ENCODE measurements around the gene BMPR1B.

The BMPR1B gene

GRCh38 chr4:95087657-95088455 lies 330.1 kb downstream of the BMPR1B start:
- Histone ChIP-seq H3K9me3 (ENCODE audit: low read length) (no peaks in the 10 kb centered on the region), H3K36me3 (ENCODE audit: insufficient read depth, low read length) (peaks cover 2% of the 10 kb centered on the region), H2AFZ (ENCODE audit: low read depth, low read length) (no peak overlapping the region), H3K4me3 (ENCODE audit: low read length) (no peak overlapping the region), H3K4me1 (ENCODE audit: insufficient read depth, low read length) (peaks cover 28% of the 10 kb centered on the region), H3K27me3 (ENCODE audit: insufficient read depth, low read length) (no peaks in the 10 kb centered on the region)

- Histone ChIP-seq H3K9me3 (ENCODE audit: low read length) (no peaks in the 10 kb centered on the region), H3K4me3 (ENCODE audit: low read length) (no peak overlapping the region), H2AFZ (ENCODE audit: low read depth, low read length) (no peak overlapping the region), H3K27me3 (ENCODE audit: insufficient read depth, low read length) (no peaks in the 10 kb centered on the region), H3K36me3 (ENCODE audit: insufficient read depth, low read length) (no peaks in the 10 kb centered on the region), H3K4me1 (ENCODE audit: insufficient read depth, low read length) (peaks cover 45% of the 10 kb centered on the region)
These were observed 333.5 kb downstream of the BMPR1B start for GRCh38 chr4:95091272-95091671.

GRCh38 chr4:95092766-95093165 lies 335.0 kb downstream of the BMPR1B start:
- H3K27me3 ChIP-seq (ENCODE audit: insufficient read depth, low read length) = no peaks in the 10 kb centered on the region
- H2AFZ ChIP-seq (ENCODE audit: low read depth, low read length) = no peak overlapping the region
- peak overlapping the region; percentile 21 for H3K4me3 ChIP-seq (ENCODE audit: low read length)
- peaks cover 45% of the 10 kb centered on the region for H3K4me1 ChIP-seq (ENCODE audit: insufficient read depth, low read length)
- H3K9me3 ChIP-seq (ENCODE audit: low read length) = no peaks in the 10 kb centered on the region
- no peaks in the 10 kb centered on the region for H3K36me3 ChIP-seq (ENCODE audit: insufficient read depth, low read length)

DNA sequence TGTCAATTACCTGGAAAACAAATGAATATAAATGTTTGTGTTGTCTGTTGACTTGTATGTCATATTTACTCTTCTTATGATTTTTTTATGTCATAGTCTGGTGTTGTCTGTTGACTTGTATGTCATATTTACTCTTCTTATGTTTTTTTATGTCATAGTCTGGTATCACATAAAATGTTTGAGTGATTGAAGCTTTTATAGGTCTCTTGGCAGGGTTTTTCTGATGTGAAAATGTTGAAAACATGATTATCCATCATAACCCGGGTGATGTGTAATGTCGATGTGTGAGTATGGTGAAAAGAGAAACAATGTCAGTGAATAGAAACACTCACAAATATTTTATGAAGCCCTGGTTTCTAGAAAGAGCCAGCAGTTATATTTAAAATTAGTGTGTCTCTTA lies 335.7 kb downstream of the BMPR1B start:
- no peaks in the 10 kb centered on the region for H3K36me3 ChIP-seq (ENCODE audit: insufficient read depth, low read length)
- H3K4me3 ChIP-seq (ENCODE audit: low read length) = no peak overlapping the region
- H3K27me3 ChIP-seq (ENCODE audit: insufficient read depth, low read length) = no peaks in the 10 kb centered on the region
- no peak overlapping the region for H2AFZ ChIP-seq (ENCODE audit: low read depth, low read length)
- H3K4me1 ChIP-seq (ENCODE audit: insufficient read depth, low read length) = peaks cover 45% of the 10 kb centered on the region
- H3K9me3 ChIP-seq (ENCODE audit: low read length) = no peaks in the 10 kb centered on the region

DNA sequence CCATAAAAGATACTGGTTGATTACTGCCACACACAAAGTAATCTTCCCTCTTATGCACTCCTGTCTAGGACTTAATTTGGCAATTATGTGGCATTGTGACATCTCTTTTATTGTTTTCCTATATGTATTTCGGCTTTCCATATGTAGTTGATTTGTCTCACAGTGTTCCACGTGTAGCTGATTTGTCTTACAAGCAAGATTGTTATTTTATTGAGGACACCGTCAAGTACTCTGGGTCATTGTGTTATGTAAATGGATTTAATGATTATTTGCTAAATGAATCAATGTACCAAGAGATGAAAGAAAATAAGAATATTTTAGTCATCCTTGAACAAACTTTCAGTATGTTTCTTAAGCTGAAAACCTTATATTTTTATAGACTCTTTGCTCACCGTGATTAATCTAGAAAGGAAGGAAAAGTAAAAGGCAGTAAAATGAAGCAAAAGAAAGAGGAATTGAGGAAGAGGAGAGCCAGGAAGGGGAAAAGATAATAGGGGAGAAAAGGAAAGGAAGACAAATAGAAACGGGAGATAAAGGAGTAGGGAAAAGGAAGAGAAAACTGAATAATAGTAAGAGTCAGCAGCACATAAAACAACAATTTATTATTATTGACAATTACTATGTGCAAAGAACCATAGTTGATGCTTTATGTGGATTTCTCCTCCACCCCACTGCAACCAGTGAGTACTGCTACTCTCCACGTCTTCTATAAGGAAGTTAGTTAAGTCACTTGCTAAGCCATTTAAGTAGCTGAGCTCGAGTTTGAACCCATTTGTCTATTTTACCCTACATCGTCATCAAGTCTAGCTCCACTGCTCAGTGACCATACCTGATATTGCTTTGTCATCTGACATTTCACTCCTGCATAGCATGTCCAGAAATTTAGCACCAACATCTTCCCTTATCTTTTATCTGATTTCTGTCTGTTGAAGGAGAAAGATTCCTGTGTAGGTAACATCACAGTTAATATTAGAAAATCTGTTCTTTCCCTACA lies 336.5 kb downstream of the BMPR1B start:
- H2AFZ ChIP-seq (ENCODE audit: low read depth, low read length) = no peak overlapping the region
- H3K36me3 ChIP-seq (ENCODE audit: insufficient read depth, low read length) = peaks cover under 1% of the 10 kb centered on the region
- no peaks in the 10 kb centered on the region for H3K9me3 ChIP-seq (ENCODE audit: low read length)
- H3K27me3 ChIP-seq (ENCODE audit: insufficient read depth, low read length) = no peaks in the 10 kb centered on the region
- H3K4me3 ChIP-seq (ENCODE audit: low read length) = no peak overlapping the region
- H3K4me1 ChIP-seq (ENCODE audit: insufficient read depth, low read length) = peaks cover 43% of the 10 kb centered on the region

GRCh38 chr4:95095348-95095974 lies 337.7 kb downstream of the BMPR1B start:
- H3K4me1 ChIP-seq (ENCODE audit: insufficient read depth, low read length) = peaks cover 42% of the 10 kb centered on the region
- no peaks in the 10 kb centered on the region for H3K27me3 ChIP-seq (ENCODE audit: insufficient read depth, low read length)
- H2AFZ ChIP-seq (ENCODE audit: low read depth, low read length) = no peak overlapping the region
- peaks cover 7% of the 10 kb centered on the region for H3K36me3 ChIP-seq (ENCODE audit: insufficient read depth, low read length)
- H3K9me3 ChIP-seq (ENCODE audit: low read length) = no peaks in the 10 kb centered on the region
- no peak overlapping the region for H3K4me3 ChIP-seq (ENCODE audit: low read length)

GRCh38 chr4:95102162-95102790 lies 344.5 kb downstream of the BMPR1B start:
- Histone ChIP-seq H3K9me3 (ENCODE audit: low read length) (no peaks in the 10 kb centered on the region), H3K4me1 (ENCODE audit: insufficient read depth, low read length) (no peaks in the 10 kb centered on the region), H2AFZ (ENCODE audit: low read depth, low read length) (no peak overlapping the region), H3K27me3 (ENCODE audit: insufficient read depth, low read length) (no peaks in the 10 kb centered on the region), H3K4me3 (ENCODE audit: low read length) (no peak overlapping the region), H3K36me3 (ENCODE audit: insufficient read depth, low read length) (peaks cover 35% of the 10 kb centered on the region)

DNA sequence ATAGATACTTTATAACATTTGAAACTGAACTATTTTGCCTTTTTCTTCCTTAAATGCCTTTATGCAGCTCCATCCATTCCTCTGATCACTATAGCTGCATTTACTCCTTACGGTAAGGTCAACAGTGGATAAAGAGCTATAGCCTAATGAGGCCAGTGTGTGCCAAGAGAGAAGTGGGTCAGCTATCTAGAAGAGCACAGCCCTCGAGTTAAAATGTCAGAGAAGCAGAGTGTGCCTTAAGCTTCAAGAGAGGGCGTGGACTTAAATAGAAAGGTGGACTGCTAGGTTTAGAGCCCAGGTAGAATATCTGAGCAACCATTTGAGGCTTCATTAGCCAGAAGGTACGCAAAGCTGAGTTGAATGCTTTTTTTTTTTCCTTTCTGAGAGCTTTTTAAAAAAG lies 347.4 kb downstream of the BMPR1B start:
- Histone ChIP-seq H3K27me3 (ENCODE audit: insufficient read depth, low read length) (no peaks in the 10 kb centered on the region), H3K4me1 (ENCODE audit: insufficient read depth, low read length) (no peaks in the 10 kb centered on the region), H3K9me3 (ENCODE audit: low read length) (no peaks in the 10 kb centered on the region), H2AFZ (ENCODE audit: low read depth, low read length) (no peak overlapping the region), H3K36me3 (ENCODE audit: insufficient read depth, low read length) (peaks cover 47% of the 10 kb centered on the region), H3K4me3 (ENCODE audit: low read length) (no peak overlapping the region)

GRCh38 chr4:95105983-95106382 lies 348.2 kb downstream of the BMPR1B start:
- Histone ChIP-seq H3K27me3 (ENCODE audit: insufficient read depth, low read length) (no peaks in the 10 kb centered on the region), H2AFZ (ENCODE audit: low read depth, low read length) (no peak overlapping the region), H3K4me1 (ENCODE audit: insufficient read depth, low read length) (no peaks in the 10 kb centered on the region), H3K36me3 (ENCODE audit: insufficient read depth, low read length) (peaks cover 54% of the 10 kb centered on the region), H3K4me3 (ENCODE audit: low read length) (no peak overlapping the region), H3K9me3 (ENCODE audit: low read length) (no peaks in the 10 kb centered on the region)

GRCh38 chr4:95106408-95106928 lies 348.7 kb downstream of the BMPR1B start:
- no peak overlapping the region for H3K4me3 ChIP-seq (ENCODE audit: low read length)
- H3K4me1 ChIP-seq (ENCODE audit: insufficient read depth, low read length) = no peaks in the 10 kb centered on the region
- H3K36me3 ChIP-seq (ENCODE audit: insufficient read depth, low read length) = peaks cover 56% of the 10 kb centered on the region
- no peaks in the 10 kb centered on the region for H3K9me3 ChIP-seq (ENCODE audit: low read length)
- H2AFZ ChIP-seq (ENCODE audit: low read depth, low read length) = no peak overlapping the region
- no peaks in the 10 kb centered on the region for H3K27me3 ChIP-seq (ENCODE audit: insufficient read depth, low read length)

DNA sequence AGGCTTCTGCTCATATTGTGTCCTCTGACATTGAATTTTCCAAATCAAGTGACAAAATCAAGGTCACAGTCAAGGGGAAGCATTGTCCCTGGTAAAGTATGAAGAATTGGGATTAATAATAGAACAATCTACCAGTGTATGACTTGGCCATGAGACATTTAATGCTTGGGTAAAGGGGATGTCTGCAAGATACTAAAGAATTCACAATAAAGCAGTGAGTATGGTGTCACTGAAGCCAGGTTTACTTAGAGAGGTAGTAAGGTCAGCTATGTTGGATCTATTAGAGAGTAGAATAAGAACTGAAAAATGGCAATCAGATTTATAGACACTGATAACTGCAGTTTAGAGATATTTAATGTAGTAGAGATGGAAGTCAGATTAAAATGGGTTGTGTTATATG lies 349.2 kb downstream of the BMPR1B start:
- Histone ChIP-seq H3K27me3 (ENCODE audit: insufficient read depth, low read length) (no peaks in the 10 kb centered on the region), H2AFZ (ENCODE audit: low read depth, low read length) (no peak overlapping the region), H3K36me3 (ENCODE audit: insufficient read depth, low read length) (peaks cover 61% of the 10 kb centered on the region), H3K4me3 (ENCODE audit: low read length) (no peak overlapping the region), H3K4me1 (ENCODE audit: insufficient read depth, low read length) (no peaks in the 10 kb centered on the region), H3K9me3 (ENCODE audit: low read length) (no peaks in the 10 kb centered on the region)

DNA sequence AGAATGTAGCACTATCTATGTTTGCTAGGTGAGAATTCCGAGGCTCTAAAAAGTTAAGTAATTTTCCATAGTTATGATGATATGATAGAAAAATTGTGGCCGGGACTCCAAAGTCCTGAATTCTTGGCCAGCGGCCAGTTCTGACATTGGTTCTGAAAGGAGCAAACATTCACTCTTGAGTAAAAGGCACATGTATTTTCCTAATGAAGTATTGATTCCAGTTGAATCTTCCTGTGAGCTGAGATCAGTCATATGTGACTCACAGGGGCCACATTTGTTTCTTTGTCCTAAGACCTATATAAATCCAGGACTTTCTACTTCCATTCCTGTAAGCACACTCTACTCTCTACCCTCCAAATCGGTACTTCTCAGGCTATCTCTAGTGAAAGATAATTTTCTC lies 349.9 kb downstream of the BMPR1B start:
- H3K27me3 ChIP-seq (ENCODE audit: insufficient read depth, low read length) = no peaks in the 10 kb centered on the region
- H3K36me3 ChIP-seq (ENCODE audit: insufficient read depth, low read length) = peaks cover 67% of the 10 kb centered on the region
- H3K4me3 ChIP-seq (ENCODE audit: low read length) = no peak overlapping the region

More for the DNA sequence above, 349.9 kb downstream of the BMPR1B start:
- no peaks in the 10 kb centered on the region for H3K4me1 ChIP-seq (ENCODE audit: insufficient read depth, low read length)
- H2AFZ ChIP-seq (ENCODE audit: low read depth, low read length) = no peak overlapping the region
- no peaks in the 10 kb centered on the region for H3K9me3 ChIP-seq (ENCODE audit: low read length)

Data from neuron (in vitro differentiated cells).